ENCODE results near the gene LRRN2. TPM values are rescaled to one million over a fixed set of nuclear protein-coding genes. Genes with fewer than 3 reads are reported as not detected.

Gene LRRN2
- total RNA-seq, 1 donor from 2014 or later = 2.5 TPM

- no peaks in the 10 kb centered on the region for H3K9me3 ChIP-seq
- no peak overlapping the region for H3K4me3 ChIP-seq
- ATAC-seq (no peak), DNase-seq (no peak)
- TF ChIP-seq CTCF (IDR thresholded peaks at IDR 0.05) = no peak
- H3K27ac ChIP-seq = no peak overlapping the region
- H3K27me3 ChIP-seq (ENCODE audit: low read depth) = no peaks in the 10 kb centered on the region
- no peaks in the 10 kb centered on the region for H3K36me3 ChIP-seq
- intact Hi-C loops (cut with DNase I) = no loop called here
- no peaks in the 10 kb centered on the region for H3K4me1 ChIP-seq
Measured at GRCh38 chr1:204615881-204616280, 69.7 kb downstream of the LRRN2 start.

- intact Hi-C loops (cut with DNase I) = no loop called here
- no peaks in the 10 kb centered on the region for H3K27me3 ChIP-seq (ENCODE audit: low read depth)
- no peaks in the 10 kb centered on the region for H3K9me3 ChIP-seq
- no peak for DNase-seq
- no peak overlapping the region for H3K4me3 ChIP-seq
- ATAC-seq = no peak
- no peaks in the 10 kb centered on the region for H3K36me3 ChIP-seq
- TF ChIP-seq CTCF (IDR thresholded peaks at IDR 0.05) = no peak
- H3K27ac ChIP-seq = no peak overlapping the region
- H3K4me1 ChIP-seq = no peaks in the 10 kb centered on the region
Measured at GRCh38 chr1:204613636-204614035, 71.9 kb downstream of the LRRN2 start.

GRCh38 chr1:204612326-204612725 lies 73.2 kb downstream of the LRRN2 start:
- no peak for TF ChIP-seq CTCF (IDR thresholded peaks at IDR 0.05)
- Histone ChIP-seq H3K27ac (no peak overlapping the region), H3K36me3 (no peaks in the 10 kb centered on the region), H3K4me3 (no peak overlapping the region), H3K4me1 (no peaks in the 10 kb centered on the region), H3K27me3 (ENCODE audit: low read depth) (no peaks in the 10 kb centered on the region), H3K9me3 (no peaks in the 10 kb centered on the region)
- ATAC-seq = no peak
- DNase-seq = no peak
- intact Hi-C loops (cut with DNase I) = no loop called here

GRCh38 chr1:204611036-204611435 lies 74.5 kb downstream of the LRRN2 start:
- Histone ChIP-seq H3K4me3 (no peak overlapping the region), H3K4me1 (no peaks in the 10 kb centered on the region), H3K36me3 (no peaks in the 10 kb centered on the region), H3K9me3 (no peaks in the 10 kb centered on the region), H3K27ac (no peak overlapping the region), H3K27me3 (ENCODE audit: low read depth) (no peaks in the 10 kb centered on the region)
- ATAC-seq (no peak), DNase-seq (no peak)
- TF ChIP-seq CTCF (IDR thresholded peaks at IDR 0.05) = no peak
- intact Hi-C loops (cut with DNase I) = no loop called here

GRCh38 chr1:204607910-204608309 lies 77.6 kb downstream of the LRRN2 start:
- ATAC-seq = no peak
- intact Hi-C loops (cut with DNase I) = no loop called here
- Histone ChIP-seq H3K27ac (no peak overlapping the region), H3K27me3 (ENCODE audit: low read depth) (no peaks in the 10 kb centered on the region), H3K4me3 (no peak overlapping the region), H3K4me1 (no peaks in the 10 kb centered on the region), H3K9me3 (no peaks in the 10 kb centered on the region), H3K36me3 (no peaks in the 10 kb centered on the region)
- TF ChIP-seq CTCF (IDR thresholded peaks at IDR 0.05) = no peak
- no peak for DNase-seq

- Histone ChIP-seq H3K9me3 (no peaks in the 10 kb centered on the region), H3K4me1 (no peaks in the 10 kb centered on the region), H3K4me3 (no peak overlapping the region), H3K36me3 (no peaks in the 10 kb centered on the region), H3K27me3 (ENCODE audit: low read depth) (no peaks in the 10 kb centered on the region), H3K27ac (no peak overlapping the region)
- no peak for DNase-seq
- peak in 1 of 2 donors; percentile 25 for ATAC-seq
- intact Hi-C loops (cut with DNase I) = no loop called here
- TF ChIP-seq CTCF (IDR thresholded peaks at IDR 0.05) = no peak
Measured at GRCh38 chr1:204605791-204606190, 79.7 kb downstream of the LRRN2 start.

All from lower lobe of right lung (tissue), 2 donors.